Body of pancreas (tissue), 4 donors: ENCODE measurements around the gene IQGAP2. TPM values are rescaled to one million over a fixed set of nuclear protein-coding genes. Genes with fewer than 3 reads are reported as not detected.

Source experiments
- ATAC-seq: fragments of 150-250 bp; one replicate; pipeline ENCODE4 v1.9.1; 2016
- DNase-seq, 4 donors: peaks; one replicate each; pipeline ENCODE4 v3.0.0-alpha.2; 2019
- H3K27ac ChIP-seq, 4 donors: fragments of 200-600 bp; sonication (generic); 1 replicate in 3 of 4; 2 replicates in 1 of 4; pipeline versions ENCODE4 v1.5.1 to v1.6.1; 2016 to 2019; ENCODE audit warnings: mild to moderate bottlenecking in 1 of 4, mixed read lengths in 1 of 4, moderate library complexity in 1 of 4
- H3K27me3 ChIP-seq, 2 donors: fragments of 200-600 bp; sonication (generic); one replicate each; pipeline ENCODE4 v1.6.0; 2016; ENCODE audit warnings: mild to moderate bottlenecking in 1 of 2
- H3K36me3 ChIP-seq, 2 donors: fragments of 200-600 bp; sonication (generic); replicated peaks in 1 of 2; 2 replicates each; pipeline ENCODE4 v1.5.1; 2016; ENCODE audit warnings: low read depth in 2 of 2; ENCODE audit not compliant: insufficient read depth in 1 of 2
- H3K4me1 ChIP-seq: fragments of 200-600 bp; sonication (generic); one replicate; pipeline ENCODE4 v1.6.0; 2016
- H3K4me3 ChIP-seq, 2 donors: fragments of 200-600 bp; sonication (generic); 1 replicate in 1 of 2; 2 replicates in 1 of 2; pipeline ENCODE4 v1.5.1; 2016 to 2019
- H3K9me3 ChIP-seq, 3 donors: fragments of 200-600 bp; sonication (generic); 1 replicate in 2 of 3; 2 replicates in 1 of 3; pipeline ENCODE4 v1.5.1; 2016
- POLR2A ChIP-seq, 3 donors: fragments of 450-650 bp; IDR thresholded peaks; one replicate each; pipeline ENCODE4 v1.6.1; 2016; ENCODE audit warnings: antibody characterized with exemption in 3 of 3, mild to moderate bottlenecking in 2 of 3
- WGBS, 2 donors: methylation state at CpG; one replicate each; pipeline ENCODE4 v1.1.5; 2017; 5-methylcytosine and 5-hydroxymethylcytosine counted together
- intact Hi-C: fragments of 100-400 bp; cut with DNase I; formaldehyde crosslinking; loops from one replicate; pipeline ENCODE4 v1.15.1; 2023
- total RNA-seq, 2 donors: library from RNA; depleted of rRNA; stranded (reverse); fragments of >200 nt; gene quantifications; one replicate each; pipeline ENCODE4 v1.1.0, GENCODE V29; 2016
- TF ChIP-seq, protein P1 (sequence below), 7 experiments: fragments of 450-650 bp in 4 of 7; fragments of 200-600 bp in 3 of 7; sonication (generic) in 3 of 7; IDR thresholded peaks; one replicate each; pipeline ENCODE4 v1.5.1; 2016 to 2019; ENCODE audit warnings: antibody characterized with exemption in 7 of 7

IQGAP2 gene
- total RNA-seq, 2 donors from 2014 or later, result 41.2 to 49.5 TPM

- Histone ChIP-seq H3K4me3 (no peak overlapping the region), H3K4me1 (peaks cover 30% of the 10 kb centered on the region), H3K9me3 (no peaks in the 10 kb centered on the region), H3K36me3 (no peaks in the 10 kb centered on the region), H3K27me3 (no peaks in the 10 kb centered on the region), H3K27ac (peak overlapping the region in 1 of 4 donors; percentile 54)
- DNase-seq, result no peak
- intact Hi-C loops, result no loop called here
- peak; percentile 35 for ATAC-seq
- TF ChIP-seq POLR2A (IDR thresholded peaks at IDR 0.05), result no peak
- TF ChIP-seq, protein P1, sequence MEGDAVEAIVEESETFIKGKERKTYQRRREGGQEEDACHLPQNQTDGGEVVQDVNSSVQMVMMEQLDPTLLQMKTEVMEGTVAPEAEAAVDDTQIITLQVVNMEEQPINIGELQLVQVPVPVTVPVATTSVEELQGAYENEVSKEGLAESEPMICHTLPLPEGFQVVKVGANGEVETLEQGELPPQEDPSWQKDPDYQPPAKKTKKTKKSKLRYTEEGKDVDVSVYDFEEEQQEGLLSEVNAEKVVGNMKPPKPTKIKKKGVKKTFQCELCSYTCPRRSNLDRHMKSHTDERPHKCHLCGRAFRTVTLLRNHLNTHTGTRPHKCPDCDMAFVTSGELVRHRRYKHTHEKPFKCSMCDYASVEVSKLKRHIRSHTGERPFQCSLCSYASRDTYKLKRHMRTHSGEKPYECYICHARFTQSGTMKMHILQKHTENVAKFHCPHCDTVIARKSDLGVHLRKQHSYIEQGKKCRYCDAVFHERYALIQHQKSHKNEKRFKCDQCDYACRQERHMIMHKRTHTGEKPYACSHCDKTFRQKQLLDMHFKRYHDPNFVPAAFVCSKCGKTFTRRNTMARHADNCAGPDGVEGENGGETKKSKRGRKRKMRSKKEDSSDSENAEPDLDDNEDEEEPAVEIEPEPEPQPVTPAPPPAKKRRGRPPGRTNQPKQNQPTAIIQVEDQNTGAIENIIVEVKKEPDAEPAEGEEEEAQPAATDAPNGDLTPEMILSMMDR (IDR thresholded peaks at IDR 0.05), result no peak
- 17 to 20% methylated on average over 3 of the region's 3 CpGs for WGBS, 2 donors
Measured at GRCh38 chr5:76537073-76537543, 134.0 kb downstream of the IQGAP2 start.

GRCh38 chr5:76542241-76542640 is 139.2 kb downstream of the IQGAP2 start:
- no peak for TF ChIP-seq POLR2A (IDR thresholded peaks at IDR 0.05)
- TF ChIP-seq, protein P1 (IDR thresholded peaks at IDR 0.05), result no peak
- H3K4me1 ChIP-seq, result peaks cover 46% of the 10 kb centered on the region
- DNase-seq (no peak), ATAC-seq (no peak)
- H3K9me3 ChIP-seq, result no peaks in the 10 kb centered on the region
- H3K27ac ChIP-seq, result peak overlapping the region in 2 of 4 donors; percentile 13 to 66
- no peaks in the 10 kb centered on the region for H3K27me3 ChIP-seq
- WGBS, 2 donors, result 33 to 48% methylated on average over 6 of the region's 6 CpGs
- H3K36me3 ChIP-seq, result no peaks in the 10 kb centered on the region
- intact Hi-C loops, result loop anchor here (10.0 kb wide), 1 partner anchor 127 kb away; no protein-coding TSS in a partner anchor
- no peak overlapping the region for H3K4me3 ChIP-seq

DNA sequence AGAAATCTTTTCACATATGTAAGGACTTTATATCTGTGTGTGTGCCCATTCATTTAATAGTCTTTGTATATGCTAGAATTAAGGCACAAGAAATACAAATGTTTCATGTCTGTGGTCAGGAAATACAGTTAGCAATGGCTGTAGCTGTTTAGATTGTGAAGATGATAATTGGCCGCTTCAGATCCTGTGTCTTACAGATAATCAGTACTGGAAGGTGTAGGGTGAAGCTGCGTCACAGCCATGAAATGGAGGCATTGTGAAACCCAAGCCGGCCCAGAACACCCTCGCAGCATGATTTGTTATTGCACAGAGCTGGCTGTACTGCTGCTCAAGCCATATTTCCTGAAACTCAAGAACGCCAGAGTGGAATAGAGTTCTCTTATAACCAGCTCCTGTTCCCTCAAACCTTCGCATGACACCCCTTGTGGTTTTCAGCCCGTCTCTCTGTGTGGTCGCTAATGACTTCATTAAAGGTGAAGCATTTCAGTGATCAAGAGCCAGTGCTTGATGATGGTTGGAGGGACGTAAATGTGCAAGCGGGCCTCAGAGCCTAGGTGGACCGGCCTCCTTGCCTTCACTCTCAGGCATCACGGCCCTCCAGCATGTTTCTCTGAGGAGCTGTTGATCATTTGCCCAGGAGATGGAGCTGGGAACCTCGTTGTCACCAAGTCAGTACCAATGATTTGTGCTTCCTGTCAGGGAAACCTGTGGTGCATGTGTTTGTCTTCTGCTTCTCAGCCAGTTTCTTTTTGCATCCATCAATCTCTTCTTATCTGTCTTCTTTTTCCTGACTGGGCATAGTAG is 140.0 kb downstream of the IQGAP2 start:
- Histone ChIP-seq H3K27me3 (no peaks in the 10 kb centered on the region), H3K4me1 (peaks cover 49% of the 10 kb centered on the region), H3K9me3 (no peaks in the 10 kb centered on the region), H3K4me3 (no peak overlapping the region), H3K27ac (peak overlapping the region in 2 of 4 donors; percentile 64 to 66), H3K36me3 (no peaks in the 10 kb centered on the region)
- TF ChIP-seq, protein P1 (IDR thresholded peaks at IDR 0.05), result no peak
- TF ChIP-seq POLR2A (IDR thresholded peaks at IDR 0.05), result peak in 1 of 3 donors; percentile 15
- intact Hi-C loops, result loop anchor here (10.0 kb wide), 1 partner anchor 128 kb away; no protein-coding TSS in a partner anchor
- peak in 1 of 4 donors; percentile 46 for DNase-seq
- WGBS, 2 donors, result 51 to 77% methylated on average over 13 of the region's 13 CpGs
- no peak for ATAC-seq

- TF ChIP-seq, protein P1 (IDR thresholded peaks at IDR 0.05), result peak; percentile 62 to 93 (median 88)
- peak in 1 of 3 donors; percentile 6 for TF ChIP-seq POLR2A (IDR thresholded peaks at IDR 0.05)
- DNase-seq, result peak; percentile 73 to 87 (median 82)
- H3K4me3 ChIP-seq, result no peak overlapping the region
- H3K27ac ChIP-seq, result peak overlapping the region; percentile 16 to 66 (median 62)
- H3K27me3 ChIP-seq, result no peaks in the 10 kb centered on the region
- 23 to 26% methylated on average over 4 of the region's 4 CpGs for WGBS, 2 donors
- H3K36me3 ChIP-seq, result no peaks in the 10 kb centered on the region
- H3K9me3 ChIP-seq, result no peaks in the 10 kb centered on the region
- H3K4me1 ChIP-seq, result peaks cover 62% of the 10 kb centered on the region
- intact Hi-C loops, result loop anchor here (10.0 kb wide), 1 partner anchor 130 kb away; no protein-coding TSS in a partner anchor
- ATAC-seq, result peak; percentile 81
Measured at GRCh38 chr5:76544268-76544926, 141.3 kb downstream of the IQGAP2 start.
